NCI-H82 treated with DMSO at 0.1 percent for 48 hours (cell line): ENCODE results near the gene ABCD4.

Experiments used
- DNase-seq: peaks from one replicate; lab custom pipeline; 2025; ENCODE audit not compliant: unreplicated experiment; lab: John Stamatoyannopoulos, UW

Gene ABCD4

GRCh38 chr14:74260525-74261233 is 42.1 kb downstream of the ABCD4 start:
- no peak for DNase-seq

- DNase-seq, result no peak
Observed at GRCh38 chr14:74259513-74259912, 43.2 kb downstream of the ABCD4 start.

GRCh38 chr14:74258764-74259035 is 44.0 kb downstream of the ABCD4 start:
- no peak for DNase-seq

DNA sequence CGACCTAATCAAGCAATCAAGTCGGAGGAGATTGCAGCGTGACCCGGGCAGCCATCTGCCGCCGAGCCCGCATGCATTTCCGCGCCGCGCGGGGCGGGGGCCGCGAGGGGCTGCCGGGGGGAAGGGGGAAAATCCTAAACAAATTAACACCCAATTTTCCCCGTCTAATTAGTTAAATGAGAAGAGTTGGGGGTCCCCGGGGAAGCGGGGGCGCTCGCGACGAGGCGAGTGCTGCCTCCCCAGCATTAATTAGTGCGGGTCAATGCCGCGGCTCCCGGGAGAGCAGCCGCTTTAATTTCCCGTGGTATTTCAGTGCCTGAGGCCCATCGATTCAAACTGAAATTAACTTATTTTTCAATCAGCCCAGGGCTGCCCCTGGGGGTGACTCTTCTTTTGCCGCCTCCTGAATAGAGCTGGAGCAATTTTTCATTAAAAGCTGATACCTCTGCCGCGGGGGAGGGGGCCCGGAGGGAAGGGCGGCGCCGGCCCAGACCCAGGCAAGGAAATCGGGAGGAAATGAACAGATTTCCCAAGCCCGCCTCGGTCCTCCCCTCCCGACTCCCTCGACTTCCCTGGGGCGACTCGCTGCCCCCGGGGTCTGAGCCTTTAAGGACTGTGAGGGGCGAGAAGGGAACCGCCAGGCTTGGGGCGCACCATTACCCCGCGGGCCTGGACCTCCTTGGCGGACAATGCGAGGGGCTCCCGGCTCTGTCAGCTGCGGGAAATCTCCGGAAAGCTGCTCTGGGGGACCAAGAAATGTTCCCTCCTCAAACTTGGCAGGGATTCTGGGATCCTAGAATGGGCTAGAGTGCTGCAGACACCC is 44.6 kb downstream of the ABCD4 start:
- no peak for DNase-seq

DNA sequence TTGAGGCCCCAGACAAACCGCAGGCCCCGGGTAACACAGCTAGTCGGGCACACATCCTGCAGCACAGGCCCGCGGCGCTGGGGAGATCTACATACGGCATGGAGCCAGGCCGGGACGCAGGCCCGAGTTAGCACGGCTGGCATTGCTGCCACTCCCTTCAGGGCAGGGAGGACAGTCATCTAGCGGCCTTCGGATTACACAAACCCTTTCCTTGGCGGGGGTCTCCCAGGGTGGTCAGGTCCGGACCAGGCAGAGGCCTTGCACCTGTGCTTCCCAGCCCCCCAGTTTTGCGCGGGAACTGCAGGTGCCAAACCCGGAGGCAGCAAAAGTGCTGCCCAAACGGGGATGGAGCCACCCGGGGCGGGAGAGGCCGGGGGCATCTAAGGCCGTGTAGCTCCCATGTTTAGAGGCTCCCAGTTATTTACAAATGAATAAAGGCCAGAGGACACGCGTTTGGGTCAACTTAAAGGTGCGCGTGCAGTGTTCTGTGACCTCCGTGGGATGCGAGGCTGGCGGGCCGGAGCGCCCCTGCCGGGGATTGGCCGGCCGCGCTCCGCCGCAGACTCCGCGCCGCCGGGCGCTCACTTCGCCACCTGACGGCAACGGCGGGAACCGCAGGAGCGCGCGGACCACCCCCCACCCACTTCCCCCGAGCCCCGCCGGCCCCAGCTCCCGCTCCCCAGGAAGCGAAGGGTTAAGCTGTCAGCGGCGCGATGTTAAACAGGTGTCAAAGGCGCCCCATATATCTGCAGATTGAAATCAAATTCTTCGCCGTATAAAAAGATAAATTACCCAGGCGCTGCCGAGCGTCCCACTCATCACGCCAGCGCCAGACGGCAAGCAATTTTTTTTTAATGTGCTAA is 45.4 kb downstream of the ABCD4 start:
- peak; percentile 24 for DNase-seq

GRCh38 chr14:74255281-74255680 is 47.5 kb downstream of the ABCD4 start:
- DNase-seq, result no peak

GRCh38 chr14:74249433-74250375 is 53.0 kb downstream of the ABCD4 start:
- DNase-seq, result no peak

- DNase-seq, result no peak
Observed at GRCh38 chr14:74248017-74248416, 54.7 kb downstream of the ABCD4 start.

GRCh38 chr14:74246542-74246941 is 56.2 kb downstream of the ABCD4 start:
- DNase-seq, result no peak

GRCh38 chr14:74245292-74245691 is 57.4 kb downstream of the ABCD4 start:
- no peak for DNase-seq

DNA sequence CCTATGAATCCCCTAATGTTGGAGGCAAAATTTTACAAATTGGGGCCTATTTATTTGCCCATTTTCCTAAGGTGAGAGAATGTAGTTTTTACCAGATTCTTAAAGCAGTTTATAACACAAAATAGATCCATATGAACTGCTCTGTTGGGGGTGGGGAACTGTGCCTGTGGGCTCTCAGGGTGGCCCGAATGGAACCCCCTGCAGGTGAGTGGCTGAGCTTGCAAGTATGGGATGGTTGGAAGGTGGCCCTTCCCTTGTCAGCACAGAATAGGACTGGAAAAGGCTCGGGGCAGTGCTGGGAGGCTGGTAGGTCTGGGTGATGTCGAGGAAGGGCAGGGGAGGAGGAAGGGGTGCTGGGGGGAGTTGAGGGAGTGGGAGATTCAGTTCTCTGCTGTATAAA is 58.6 kb downstream of the ABCD4 start:
- no peak for DNase-seq

GRCh38 chr14:74243051-74243450 is 59.7 kb downstream of the ABCD4 start:
- no peak for DNase-seq

DNA sequence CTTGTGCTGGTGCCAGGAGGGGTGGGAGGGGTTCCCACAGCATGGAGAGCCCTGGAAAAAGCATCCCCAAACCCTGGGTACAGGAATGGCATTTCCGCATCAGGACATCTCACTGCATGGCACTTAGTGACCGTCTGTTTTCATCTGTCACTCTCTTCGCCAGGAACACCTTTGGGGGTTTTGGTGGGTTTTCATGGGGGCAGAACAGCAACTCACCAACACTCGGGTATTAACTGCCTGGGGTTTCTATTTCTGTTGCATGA is 60.0 kb downstream of the ABCD4 start:
- no peak for DNase-seq

- no peak for DNase-seq
Observed at GRCh38 chr14:74242021-74242779, 60.5 kb downstream of the ABCD4 start.

- DNase-seq, result no peak
Observed at GRCh38 chr14:74241652-74242017, 61.1 kb downstream of the ABCD4 start.

- no peak for DNase-seq
Observed at GRCh38 chr14:74240794-74241651, 61.7 kb downstream of the ABCD4 start.

DNA sequence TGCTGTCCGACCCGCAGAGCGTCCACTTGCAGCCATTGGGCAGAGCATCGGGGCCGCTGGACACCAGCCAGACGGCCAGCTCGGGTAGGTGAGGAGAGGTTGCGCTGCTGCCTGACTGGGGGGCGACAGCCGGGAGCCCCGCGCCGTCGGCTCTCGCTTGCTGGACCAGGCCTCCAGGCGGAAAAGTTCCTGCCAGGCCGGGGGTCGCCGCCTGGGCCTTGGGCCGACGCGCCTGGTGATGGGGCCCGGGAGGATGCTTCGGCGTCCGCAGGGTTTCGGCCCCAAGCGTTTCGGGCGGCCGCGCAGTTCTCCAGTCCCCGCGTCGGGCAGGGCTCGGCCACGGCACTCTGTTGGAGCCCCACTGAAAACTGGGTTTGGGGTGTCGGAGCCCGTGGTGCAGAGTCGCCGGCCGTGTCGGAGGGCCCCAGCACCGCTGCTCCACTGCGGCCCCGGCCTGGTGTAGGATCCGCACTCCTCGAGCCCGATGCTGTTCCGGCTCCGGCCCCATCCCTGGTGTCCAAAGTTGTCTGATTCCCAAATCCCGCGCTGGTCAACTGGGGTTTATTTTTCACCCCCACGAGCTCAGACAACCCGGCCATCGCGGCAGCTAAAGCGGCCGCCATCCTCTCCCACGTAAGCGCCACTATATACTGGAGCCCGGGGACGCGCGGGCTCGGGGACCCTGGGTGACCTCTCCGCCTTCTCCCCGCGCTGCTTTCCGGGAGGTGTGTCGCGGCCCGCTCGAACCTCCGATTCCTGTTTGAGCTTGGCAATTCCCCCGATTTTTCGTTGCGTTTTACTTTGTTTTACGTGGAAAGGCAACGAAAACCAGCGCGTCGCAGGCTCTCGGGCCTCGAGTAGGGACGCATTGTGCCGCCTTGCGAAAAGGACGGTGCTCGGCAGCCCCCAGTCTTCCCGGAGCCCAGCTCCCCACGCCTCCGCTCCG is 62.6 kb downstream of the ABCD4 start:
- DNase-seq, result no peak
